GM19397 (cell line): ENCODE results near the gene CHST11.
"Not testable (repeated sequence)": the region's sequence is repeated elsewhere in the genome, so short reads cannot be mapped to it uniquely, and the experiment has no call there.

ENCODE experiments used
- ATAC-seq: cut with Tn5 transposase; IDR thresholded peaks from one replicate; pipeline ENCODE4 v1.9.1; 2021; ENCODE audit warnings: mild to moderate bottlenecking, moderate library complexity; ENCODE audit not compliant: unreplicated experiment

The CHST11 gene

DNA sequence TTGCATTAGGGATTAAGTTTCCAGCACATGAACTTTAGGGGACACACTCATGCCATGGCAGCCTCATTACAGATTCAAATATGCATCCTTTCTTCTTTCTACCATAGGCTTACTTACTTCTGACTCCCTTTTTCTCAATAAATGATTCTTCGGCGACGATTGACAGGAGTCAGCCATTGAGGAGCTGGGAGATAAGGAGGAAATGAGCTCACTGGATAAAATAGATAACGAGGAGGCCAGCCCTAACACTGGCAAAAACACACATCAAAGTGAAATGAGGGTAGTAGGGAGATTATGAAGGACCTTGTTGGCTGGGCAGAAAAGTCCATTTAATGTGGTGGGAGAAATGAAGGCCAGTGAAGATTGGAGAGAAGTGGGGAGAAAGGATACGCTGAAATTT lies 329.1 kb downstream of the CHST11 start:
- no peak for ATAC-seq

DNA sequence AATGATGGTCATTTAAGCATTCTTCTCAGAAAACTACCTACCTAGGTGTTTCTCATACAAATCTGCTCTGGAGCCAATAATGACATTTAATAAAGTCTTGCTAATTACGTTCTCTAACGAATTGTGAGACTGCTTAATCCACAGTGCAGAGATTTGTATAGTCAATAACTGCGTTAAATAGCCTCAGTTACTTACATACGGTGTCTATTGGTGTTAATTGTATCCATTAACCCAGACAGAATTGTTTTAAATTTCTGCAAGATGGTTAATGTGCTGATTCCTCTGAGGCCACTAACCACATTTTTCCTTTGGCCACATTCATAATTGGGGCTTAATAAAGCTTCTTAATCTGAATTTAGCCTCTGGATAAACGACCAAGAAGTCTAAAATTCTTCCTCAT lies 329.6 kb downstream of the CHST11 start:
- ATAC-seq = no peak

DNA sequence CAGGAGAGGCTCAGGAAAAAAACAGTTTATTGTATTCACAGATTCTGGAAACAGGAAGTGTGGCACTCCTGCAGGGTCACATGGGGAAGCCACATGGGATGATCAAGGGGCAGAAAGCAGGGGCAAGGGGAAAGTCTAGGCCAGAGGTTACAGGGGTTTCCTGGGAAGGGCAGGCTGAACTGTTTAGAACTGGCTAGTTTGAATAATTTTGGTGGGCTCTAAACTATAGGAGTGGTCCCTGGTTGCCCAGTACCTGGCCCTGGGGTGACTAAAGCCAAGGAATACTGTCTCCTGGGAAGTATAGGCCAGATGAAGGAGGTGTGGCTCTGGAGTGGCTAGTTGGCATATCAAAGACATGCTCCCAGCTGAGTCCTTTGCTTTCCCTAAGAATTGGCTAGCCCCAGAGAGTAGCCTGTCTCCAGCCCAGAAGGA lies 332.1 kb downstream of the CHST11 start:
- ATAC-seq = no peak

DNA sequence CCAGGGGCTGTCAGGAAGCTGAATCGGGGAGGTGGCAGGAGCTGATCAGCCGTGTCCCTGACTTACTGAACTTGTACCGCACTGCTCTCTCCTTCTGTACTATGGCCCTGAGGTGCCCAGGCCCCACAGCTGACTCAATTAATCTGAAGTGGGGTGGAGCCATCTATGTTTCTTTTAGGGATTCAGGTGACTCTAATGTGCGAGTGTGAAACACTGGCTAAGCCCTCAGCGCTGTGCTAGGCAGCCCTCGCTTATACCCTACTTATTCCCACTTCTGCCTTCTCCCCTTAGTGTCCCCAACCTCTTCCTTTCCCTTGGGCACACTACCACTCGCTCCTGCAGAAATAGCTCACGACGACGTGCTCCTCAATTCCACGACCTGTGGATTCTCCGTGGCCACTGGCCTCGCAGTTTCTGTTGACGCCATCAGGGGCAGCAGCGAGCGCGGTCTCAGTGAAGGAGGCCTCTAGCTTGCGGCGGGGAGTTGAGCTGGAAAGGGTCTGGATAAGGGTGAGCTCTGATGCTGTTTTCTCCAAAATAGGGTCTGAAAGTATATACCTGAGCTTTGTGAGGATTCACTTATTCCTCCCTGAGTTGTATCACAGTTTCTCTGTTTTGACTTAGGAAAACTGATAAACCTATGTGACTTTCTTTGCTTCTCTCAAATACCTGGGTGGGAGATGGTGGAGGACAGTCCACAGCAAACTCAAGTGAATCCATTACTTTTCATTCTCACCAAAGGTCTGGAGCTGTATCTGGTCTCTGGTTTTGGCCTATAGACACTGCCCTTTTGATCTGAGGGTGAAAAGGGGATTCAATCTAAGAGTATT lies 333.8 kb downstream of the CHST11 start:
- no peak for ATAC-seq

DNA sequence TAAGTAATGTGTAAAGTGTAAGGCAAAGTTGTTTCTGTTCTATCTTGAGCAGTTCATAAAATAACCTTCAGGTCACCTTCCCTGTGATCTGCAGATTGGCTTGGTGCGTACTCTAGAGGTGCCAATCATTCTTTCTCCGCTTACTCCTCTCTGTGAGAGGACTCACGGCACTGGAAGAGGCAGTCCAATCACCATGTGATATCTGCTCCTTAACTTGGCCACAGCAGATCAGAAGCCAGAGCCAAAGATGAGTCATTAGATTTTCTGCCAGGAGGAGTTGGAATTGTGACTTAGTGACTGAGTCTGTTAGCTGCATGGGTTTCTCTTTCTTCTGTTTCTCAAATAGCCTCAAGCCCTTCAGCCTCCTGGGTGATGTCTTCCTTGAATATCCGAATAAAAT lies 335.8 kb downstream of the CHST11 start:
- ATAC-seq = no peak

DNA sequence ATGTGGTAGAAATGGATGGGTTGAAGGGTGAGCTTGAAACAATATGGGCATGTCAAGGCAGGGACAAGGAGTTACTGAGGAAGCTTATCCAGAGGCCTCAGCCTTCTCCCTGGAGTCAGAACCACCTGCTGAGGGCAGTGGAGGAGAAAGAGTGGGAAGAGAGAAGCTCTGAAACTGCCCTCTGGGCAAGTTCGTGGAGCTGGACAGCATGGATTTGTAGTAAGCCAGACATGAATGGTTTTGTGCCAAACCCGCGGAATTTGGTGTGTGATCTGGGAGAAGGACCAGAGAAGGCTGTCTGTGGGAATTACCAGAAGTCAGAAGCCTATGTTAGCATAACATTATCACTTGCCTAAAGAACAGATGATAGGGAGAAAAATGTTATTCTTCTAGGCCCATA lies 336.5 kb downstream of the CHST11 start:
- ATAC-seq = no peak

DNA sequence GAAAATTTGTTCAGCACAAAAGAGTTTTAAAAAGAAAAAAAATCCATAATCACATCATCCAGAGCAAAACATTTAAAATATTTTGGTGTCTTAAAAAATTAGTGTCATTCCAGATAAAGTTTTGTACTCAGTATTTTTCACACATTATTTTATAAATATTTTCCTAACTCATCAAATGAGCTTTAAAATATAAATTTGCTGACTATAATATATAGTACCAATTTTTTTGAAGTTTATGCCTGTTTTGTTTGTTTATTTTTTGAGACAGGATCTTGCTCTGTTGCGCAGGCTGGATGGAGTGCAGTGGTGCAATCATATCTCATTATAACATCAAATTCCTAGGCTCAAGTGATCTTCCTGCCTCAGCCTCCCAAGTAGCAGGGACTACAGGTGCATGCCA lies 337.2 kb downstream of the CHST11 start:
- ATAC-seq = no peak

DNA sequence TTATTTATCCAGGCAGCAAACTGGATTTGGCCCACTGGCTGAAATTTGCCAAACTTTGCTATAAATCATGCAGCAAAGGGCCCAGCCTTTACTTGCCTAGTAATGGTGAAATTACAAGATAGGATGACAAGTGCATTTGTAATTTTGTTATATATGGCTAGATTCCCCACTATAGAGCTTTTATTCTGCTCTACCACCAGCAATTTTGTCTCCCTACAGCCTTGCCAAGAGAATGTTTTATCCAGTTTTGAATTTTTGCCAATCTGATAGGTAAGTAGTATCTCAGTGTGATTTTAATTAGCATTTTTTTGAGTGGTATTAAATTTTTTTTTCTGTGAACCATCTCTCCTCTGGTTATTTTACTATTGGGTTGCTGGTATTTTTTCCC lies 339.7 kb downstream of the CHST11 start:
- no peak for ATAC-seq

DNA sequence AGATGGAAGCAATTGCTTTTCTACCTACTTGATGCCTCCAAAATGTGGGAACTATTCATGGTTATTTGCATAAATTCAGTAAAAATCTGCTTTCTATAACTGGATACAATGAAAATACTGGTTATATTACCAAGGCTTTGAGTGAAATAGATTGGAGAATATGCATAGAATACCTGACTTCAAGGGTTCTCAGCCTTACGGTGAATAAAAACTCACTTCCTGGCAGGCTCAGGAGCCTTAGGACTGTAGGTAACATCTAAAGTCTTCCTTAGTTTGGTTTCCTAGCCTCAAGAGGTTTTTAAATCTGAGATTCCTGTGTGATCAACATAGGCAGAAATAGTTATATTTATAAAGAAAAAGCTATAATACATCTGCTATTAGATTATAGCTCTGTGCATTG lies 342.7 kb downstream of the CHST11 start:
- no peak for ATAC-seq

DNA sequence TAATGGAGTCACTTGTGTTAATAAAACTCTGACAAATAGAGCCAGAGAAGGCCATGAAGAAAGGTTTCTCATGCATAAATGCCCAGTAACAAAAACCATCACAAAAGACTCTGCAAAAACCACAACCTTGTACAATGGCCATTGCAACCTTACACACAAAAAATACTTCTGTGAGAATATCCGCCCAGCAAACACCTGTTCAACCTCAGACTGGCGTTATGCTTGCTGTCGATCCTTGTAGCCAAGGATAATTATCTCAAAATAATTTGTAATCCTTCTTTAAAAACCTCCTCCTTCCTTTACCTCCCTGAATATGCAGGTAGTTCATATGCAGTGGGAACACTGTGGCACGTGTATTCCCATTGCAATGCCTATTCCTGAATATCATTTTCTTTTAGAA lies 344.3 kb downstream of the CHST11 start:
- ATAC-seq = no peak

DNA sequence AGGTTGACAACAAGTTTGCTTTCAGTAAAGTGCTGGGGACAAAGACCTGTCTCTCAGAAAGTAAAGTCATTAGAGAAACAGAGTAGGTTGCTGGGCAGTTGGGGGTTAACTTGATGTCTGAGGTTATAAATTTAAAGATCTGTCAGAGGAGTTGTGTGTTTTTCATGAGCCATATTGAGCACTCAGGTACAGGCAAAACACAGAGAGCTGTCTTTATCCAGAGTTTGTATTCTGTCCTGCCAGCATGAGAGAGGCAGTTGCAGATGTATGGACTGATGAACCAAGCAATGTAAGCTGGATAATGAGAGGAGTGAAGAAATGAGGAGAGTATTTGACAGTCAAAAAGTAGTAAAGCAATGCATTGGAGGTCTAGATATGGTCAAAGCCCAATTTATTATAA lies 344.7 kb downstream of the CHST11 start:
- no peak for ATAC-seq

DNA sequence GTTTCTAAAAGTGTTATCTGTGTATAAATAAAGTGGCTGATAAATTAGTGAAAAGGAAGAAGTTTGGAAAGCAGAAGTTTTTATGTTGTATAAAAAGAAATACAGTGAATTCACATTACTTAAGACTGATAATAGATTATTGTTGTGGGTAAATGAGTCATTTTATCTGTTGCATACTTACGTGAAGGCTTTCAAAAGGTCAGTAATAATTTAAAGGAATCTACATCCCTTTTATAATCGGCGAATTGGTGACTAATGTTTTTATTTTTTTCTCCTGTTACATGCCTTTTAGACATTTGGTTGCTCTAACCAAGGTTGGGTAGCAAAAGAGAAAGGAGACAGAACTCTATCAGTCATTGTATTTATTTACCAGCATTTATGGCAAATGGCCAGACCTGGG lies 345.5 kb downstream of the CHST11 start:
- no peak for ATAC-seq

DNA sequence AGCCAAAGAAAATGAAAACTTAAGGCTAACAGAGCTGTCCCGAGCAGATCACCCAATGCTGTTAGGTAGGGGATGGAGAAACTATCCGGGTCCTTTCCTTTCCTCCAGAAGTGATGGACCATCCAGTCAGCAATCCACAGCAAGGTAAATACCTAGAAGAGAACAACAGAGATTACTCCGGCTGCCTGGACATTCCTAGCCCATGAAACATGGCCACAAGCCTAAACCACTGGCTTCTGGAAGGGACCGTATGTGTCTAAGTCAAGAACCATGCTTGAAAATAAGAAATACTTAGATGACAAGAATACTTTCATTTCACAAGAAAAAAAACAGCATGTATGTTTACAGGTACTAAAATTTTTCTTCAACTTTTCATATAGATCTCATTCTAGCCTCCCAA lies 348.4 kb downstream of the CHST11 start:
- ATAC-seq = no peak

DNA sequence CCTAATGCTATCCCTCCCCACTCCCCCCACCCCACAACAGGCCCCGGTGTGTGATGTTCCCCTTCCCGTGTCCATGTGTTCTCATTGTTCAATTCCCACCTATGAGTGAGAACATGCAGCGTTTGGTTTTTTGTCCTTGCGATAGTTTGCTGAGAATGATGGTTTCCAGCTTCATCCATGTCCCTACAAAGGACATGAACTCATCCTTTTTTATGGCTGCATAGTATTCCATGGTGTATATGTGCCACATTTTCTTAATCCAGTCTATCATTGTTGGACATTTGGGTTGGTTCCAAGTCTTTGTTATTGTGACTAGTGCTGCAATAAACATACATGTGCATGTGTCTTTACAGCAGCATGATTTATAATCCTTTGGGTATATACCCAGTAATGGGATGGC lies 349.4 kb downstream of the CHST11 start:
- ATAC-seq = not testable (repeated sequence)

DNA sequence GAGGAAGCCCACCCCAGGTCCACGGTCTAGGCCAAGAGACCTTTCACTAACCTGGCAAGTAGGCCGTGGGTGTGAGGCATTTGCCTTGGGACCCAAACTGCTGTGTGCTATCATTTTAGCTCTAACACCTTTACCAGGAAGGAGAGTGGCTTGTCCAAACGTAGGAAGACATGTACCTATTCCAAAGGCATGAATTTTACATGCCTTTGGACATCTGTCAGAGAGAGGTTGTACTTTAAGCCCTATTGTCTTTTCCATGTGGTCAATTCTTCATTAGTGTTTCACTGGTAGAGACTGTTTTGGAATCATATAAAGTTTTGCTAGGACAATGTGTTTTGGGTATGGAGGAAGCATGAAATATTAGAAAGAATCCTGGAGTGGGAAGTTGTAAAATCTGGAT lies 352.5 kb downstream of the CHST11 start:
- ATAC-seq = no peak

DNA sequence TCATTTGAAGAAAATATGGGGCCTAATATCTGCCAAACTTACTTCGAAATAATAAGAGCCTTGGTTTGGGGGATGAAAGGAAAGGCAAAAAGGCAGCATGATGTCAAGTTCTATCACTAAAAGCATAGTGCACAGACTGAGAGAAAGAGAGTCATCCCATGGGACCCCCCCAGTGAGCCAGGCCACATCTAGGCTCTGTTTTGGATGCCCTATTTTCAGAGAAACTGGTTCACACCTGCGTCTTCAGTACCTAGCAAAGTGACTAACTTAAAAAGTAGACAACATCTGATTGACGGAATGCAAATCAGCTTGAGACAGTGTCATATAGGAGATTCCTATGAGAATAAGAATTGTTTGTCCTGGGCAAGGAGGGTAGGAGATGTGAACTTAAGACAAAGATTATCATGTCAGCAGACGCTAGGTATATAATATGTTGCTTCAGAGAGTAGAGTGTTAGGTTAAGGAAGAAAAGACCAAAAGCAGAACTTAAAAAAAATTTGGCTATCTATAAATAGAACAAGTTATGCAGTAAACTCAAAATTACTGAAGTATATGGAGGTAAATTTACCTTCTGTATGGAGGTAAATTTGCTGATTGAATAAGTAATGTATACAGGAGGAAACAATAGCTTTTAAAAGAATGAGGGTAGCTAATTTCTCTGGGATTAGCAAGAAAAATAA lies 353.1 kb downstream of the CHST11 start:
- no peak for ATAC-seq
